Subcutaneous adipose tissue (tissue), 4 donors: ENCODE data around the gene RBM20. TPM values are rescaled to one million over a fixed set of nuclear protein-coding genes. Genes with fewer than 3 reads are reported as not detected.

Experiments used
- CTCF ChIP-seq: fragments of 450-650 bp; IDR thresholded peaks from one replicate; pipeline ENCODE4 v1.5.1; 2016; ENCODE audit warnings: low read depth, mild to moderate bottlenecking, control low read depth, antibody characterized with exemption, moderate library complexity
- total RNA-seq, 4 donors: library from RNA; depleted of rRNA; stranded (reverse); fragments of >200 nt; gene quantifications; one replicate each; pipeline ENCODE4 v1.1.0, GENCODE V29; 2016

Gene RBM20
- total RNA-seq, 4 donors from 2014 or later: 0.88 to 10.3 (median 3.5) TPM

- TF ChIP-seq CTCF: no peak
Observed at GRCh38 chr10:110747609-110748464, 103.7 kb downstream of the RBM20 start.

- no peak for TF ChIP-seq CTCF
Observed at GRCh38 chr10:110748970-110749369, 104.8 kb downstream of the RBM20 start.

DNA sequence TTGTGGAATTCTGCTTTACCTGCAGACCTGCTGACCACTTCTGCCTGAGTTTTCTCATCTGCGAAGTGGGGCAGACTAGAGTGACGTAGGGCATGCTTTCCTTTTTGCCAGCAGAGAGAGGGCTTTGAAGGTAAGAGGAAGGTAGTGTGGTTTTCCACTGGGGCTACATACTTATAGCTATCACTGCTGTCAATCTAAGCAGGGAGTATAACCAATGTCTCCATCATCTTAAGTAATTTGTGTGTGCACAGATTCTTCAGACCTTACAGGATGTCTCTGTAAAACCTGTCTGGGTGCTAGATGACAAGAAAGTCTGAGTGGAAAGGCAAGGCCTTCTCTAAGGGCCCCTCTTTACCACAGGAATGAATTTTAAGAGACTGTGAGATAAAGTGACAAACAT, 106.8 kb downstream of the RBM20 start:
- TF ChIP-seq CTCF: no peak

GRCh38 chr10:110751850-110752249, 107.7 kb downstream of the RBM20 start:
- no peak for TF ChIP-seq CTCF

GRCh38 chr10:110753462-110753861, 109.3 kb downstream of the RBM20 start:
- TF ChIP-seq CTCF: no peak

DNA sequence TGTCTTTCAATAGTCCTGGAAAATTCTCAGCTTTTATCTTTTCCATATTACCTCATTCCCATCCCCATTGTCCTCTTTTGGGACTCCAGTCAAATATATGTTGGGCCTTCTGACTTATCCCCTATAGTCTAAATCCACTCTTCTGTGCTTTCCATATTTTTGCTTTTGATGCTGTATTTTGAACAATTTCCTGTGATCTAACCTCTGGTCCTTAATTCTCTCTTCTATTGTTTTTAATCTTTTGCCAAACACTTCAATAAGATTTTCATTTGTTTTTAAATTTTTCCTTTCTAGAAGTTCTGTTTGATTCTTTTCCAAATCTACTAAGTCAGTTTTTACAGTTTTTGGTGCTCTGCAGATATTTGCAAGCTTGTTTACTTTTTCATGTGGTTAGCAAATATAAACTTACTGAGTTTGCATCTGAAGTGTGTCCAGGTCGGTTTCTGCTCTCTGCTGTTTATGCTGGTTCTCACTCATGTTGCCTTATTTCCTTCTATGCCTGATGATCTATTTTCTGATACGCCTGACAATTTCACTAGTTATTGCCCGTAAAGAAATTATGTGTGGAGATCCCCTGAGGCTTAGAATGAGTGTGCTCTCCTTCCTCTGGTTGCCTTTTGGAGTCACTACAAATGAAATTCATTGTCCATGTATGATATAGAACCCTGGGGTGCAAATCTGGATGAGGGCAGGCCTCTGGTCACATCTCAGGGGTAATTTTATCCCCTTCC, 110.4 kb downstream of the RBM20 start:
- no peak for TF ChIP-seq CTCF

GRCh38 chr10:110755781-110756180, 111.6 kb downstream of the RBM20 start:
- no peak for TF ChIP-seq CTCF
